Measurements from ENCODE around the gene MRPS26.
"Not testable (repeated sequence)": the region's sequence is repeated elsewhere in the genome, so short reads cannot be mapped to it uniquely, and the experiment has no call there.

The MRPS26 gene

DNA sequence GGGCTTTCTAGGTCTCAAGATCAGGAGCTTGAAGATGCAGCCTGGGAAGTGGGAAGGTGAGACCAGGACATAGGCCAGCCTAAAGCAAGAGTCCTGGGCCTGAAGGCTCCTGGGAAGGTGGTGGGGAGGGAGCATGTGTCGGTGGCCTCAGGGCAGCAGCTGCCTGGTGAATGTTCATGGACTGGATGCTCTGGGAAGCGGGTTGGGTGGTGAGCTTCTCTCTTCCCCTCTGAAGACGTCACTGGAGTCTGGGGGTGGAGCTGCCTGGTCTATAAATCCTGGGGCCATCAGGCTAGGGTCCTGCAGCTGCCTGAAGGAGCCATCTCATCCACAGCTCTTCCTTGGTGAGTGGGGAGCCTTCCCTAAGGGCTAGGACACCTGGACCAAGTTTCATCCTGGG lies 2.5 kb upstream of the MRPS26 start, which contains the start of gene GNRH2:
Gene GNRH2 (plus strand): TSS at position 301 of the 400 bp plus-strand sequence. CDS start 793 bp downstream, outside the sequence.
- no peak for DNase-seq

DNA sequence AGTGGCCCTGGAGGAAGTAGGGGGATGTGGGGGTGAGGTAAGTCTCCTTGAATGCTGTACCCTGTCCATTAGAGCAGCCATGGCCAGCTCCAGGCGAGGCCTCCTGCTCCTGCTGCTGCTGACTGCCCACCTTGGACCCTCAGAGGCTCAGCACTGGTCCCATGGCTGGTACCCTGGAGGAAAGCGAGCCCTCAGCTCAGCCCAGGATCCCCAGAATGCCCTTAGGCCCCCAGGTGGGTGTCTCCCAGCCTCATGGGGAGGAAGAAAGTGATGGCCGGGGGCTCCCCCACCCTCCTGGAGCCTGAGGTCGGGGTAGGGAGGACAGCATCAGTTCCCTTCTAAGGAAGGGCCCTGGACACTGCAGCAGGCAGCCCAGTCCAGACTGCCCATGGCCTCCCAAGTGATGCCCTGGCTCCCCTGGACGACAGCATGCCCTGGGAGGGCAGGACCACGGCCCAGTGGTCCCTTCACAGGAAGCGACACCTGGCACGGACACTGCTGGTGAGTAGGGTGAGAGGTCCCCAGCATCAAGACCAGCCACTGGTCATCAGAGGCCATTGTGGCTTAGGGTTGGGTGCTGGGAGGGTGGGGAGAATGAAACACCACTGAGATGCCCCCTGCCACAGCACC lies 1.4 kb upstream of the MRPS26 start:
- DNase-seq = no peak

DNA sequence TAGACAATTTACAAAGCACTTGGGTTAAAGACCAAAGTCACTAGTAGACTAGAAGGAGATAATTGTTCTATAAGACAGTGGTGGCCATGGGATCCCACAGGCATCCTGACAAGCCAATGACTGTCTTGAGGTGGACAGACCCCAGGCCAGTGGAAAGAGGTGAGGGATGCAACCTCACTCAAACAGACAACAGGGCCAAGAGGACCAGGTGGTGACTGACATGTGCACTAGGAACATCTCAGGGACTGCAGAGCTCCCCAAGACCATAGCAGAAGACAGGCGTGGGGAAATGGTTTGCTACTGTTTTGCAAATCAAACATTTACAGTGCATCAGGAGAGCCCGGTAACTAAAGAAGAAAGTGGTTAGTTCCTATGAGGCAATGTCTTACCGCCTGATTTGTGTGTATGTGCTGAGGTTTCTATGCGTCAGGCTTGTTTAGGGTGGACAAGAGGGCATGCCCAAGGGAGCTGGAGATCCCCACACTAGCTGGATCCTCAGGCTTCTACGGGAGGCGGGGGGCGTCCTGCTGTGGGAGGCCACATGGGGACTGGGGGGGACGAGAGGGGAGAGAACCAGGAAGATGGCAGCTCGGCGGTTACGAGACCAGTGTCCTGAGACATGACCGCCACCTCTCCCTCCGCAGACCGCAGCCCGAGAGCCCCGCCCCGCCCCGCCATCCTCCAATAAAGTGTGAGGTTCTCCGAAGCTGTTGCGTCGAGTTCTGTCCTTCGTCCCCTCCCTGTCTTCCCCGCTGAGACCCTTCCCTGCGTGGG lies 623 bp upstream of the MRPS26 start:
- DNase-seq = peak; percentile 64

DNA sequence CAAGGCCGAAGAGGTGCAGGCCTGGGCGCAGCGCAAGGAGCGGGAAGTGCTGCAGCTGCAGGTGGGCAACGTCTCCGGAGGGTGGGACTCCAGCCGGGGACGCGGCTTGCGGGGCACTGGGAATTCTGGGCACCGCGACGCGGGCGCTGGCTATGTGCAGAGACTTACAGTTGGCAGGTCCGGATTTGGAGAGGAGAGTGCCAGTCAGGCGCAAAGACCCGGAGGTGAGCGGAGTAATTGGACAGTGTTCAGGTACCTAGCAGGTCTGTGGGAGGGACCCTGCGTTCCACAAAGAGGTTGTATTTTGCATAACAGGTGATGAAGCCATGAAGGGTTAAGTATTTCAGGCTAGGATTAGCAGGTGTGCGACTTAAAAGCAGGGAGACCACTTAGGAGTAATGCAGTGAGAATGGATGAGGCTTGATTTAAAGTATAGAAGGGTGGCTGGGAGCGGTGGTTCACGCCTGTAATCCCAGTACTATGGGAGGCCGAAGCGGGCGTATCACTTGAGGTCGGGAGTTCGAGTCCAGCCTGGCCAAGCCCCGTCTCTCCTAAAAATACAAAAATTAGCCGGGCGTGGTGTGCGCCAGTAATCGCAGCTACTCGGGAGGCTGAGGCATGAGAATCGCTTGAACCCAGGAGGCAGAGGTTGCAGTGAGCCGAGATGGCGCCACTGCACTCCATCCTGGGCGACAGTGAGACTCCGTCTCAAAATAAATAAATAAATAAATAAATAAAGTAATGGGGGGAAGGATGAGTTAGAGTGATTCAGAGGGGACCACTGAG lies 1.0 kb downstream of the MRPS26 start:
- DNase-seq = no peak

GRCh38 chr20:3047486-3048419 lies 1.9 kb downstream of the MRPS26 start:
- no peak for DNase-seq

DNA sequence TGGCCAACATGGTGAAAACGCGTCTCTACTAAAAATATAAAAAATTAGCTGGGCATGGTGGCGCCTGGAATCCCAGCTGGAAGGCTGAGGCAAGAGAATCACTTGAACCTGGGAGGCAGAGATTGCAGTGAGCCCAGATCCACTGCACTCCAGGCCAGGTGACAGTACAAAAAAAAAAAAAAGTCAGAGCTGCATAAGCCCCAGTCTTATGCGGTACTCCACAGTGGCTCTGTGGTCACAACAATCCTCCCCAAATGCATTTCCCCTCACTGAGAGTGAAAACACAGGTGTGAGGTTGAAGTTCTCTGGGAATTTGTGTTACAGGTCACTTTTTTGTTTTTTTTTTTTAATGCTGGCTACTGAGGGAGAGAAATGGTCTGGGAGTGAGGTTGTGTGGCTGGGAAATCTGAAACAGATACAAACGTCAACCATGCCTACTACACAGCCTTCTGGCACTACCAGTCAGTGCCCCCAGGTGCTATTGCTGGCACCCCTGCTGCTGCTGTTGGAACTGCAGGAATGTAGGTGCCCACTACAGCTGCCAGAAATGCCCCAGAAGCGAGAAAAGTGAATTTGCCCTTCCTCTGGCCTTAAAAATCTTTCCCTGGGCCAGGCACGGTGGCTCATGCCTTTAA lies 5.7 kb downstream of the MRPS26 start:
- DNase-seq = no peak

- no peak for DNase-seq
Observed at GRCh38 chr20:3059489-3059888, 13.6 kb downstream of the MRPS26 start.

DNA sequence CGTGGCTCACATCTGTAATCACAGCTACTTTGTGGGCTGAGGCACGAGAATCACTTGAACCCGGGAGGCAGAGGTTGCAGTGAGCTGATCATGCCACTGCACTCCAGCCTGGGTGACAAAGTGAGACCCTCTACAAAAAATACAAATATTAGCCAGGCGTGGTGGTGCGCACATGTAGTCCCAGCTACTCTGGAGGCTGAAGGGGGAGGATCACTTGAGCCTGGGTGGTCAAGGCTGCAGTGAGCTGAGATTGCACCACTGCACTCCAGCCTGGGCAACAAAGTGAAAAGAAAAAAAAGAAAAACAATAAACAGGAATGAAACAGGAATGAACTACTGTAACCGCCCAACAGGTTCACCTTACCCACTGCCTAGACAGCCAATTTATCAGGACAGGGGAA lies 18.3 kb downstream of the MRPS26 start:
- not testable (repeated sequence) for DNase-seq

- no peak for DNase-seq
Observed at GRCh38 chr20:3067139-3068014, 21.5 kb downstream of the MRPS26 start.

GRCh38 chr20:3068075-3068474 lies 22.2 kb downstream of the MRPS26 start:
- DNase-seq = no peak

DNA sequence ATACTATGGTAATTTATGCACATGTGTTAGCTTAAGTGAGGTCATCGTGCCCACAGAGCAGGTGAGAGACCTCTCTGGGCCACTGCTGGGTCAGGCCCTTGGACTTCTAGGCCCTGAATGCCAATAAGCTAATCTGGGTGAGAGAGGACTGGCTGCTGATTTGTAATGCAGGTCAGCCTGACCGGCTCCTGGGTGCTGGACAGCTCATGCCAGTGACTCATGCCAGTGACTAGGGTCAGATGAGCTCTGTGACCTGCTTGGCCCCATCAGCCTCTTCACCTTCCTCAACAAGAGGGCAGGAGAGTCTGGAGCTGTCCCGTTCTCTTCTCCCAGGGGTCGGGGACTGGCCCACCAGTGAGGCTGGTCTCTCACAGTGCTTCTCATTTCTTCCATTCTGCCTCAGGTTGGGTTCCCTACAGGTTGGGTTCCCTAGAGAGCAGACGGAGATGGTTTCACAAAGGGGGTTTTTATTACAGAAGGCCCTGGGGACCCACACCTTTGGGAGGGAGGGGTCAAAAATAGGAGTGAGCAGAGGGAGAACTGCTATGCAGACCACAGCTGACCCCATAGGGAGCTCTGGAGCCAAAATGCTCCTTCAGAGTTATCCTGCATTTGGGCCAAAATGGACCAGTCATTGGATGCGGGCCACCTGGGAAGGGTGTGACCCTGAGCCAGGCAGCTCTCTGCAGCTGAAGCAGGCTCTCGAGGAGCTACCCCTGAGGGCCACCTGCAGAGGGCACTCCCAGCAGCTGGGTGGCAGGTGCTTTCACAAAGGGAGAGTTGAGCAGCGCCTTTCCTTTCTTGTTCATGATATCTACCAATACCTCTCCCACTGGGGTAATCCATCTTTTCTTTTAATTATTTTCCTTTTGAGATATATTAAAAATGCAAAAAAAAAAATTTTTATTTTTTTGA lies 23.4 kb downstream of the MRPS26 start:
- no peak for DNase-seq

DNA sequence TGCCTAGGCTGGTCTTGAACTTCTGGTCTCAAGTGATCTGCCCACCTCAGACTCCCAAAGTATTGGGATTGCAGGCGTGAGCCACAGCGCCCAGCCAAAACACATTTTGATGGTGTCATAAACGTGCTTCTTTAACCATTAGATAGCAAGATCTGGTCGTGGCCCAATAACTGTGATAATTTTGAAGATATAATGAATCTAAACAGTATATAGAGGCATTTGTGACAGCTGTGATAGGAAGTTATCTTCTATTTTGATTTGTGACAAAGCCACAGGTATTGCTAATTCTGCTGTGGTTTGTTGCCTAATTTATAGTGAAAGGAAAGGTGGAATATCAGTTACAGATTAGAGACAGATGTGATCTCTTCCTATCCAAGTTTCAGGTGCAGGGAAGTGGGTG lies 24.9 kb downstream of the MRPS26 start:
- no peak for DNase-seq

DNA sequence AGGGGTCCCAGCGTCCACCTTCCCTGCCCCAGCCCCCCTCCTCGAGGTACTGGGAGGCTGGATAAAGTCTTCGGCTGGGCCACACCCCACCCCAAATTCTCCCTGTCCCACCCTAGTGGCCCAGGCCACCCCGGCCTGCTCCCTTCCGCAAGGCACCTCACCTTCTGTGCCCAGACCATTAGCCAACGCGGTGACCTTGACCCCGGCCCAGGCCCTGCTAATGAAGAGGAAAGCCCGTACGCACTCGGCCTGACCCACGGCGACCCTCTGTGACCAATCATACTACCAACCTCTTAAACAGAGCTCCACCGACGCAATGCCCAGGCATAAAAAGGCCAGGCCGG lies 25.4 kb downstream of the MRPS26 start:
- no peak for DNase-seq

- peak; percentile 69 for DNase-seq
Observed at GRCh38 chr20:3071610-3072529, 26.0 kb downstream of the MRPS26 start, which contains the start of gene OXT. TSS of gene OXT (plus strand) at chr20:3071620. CDS start at chr20:3071656, 36 bp downstream.

DNA sequence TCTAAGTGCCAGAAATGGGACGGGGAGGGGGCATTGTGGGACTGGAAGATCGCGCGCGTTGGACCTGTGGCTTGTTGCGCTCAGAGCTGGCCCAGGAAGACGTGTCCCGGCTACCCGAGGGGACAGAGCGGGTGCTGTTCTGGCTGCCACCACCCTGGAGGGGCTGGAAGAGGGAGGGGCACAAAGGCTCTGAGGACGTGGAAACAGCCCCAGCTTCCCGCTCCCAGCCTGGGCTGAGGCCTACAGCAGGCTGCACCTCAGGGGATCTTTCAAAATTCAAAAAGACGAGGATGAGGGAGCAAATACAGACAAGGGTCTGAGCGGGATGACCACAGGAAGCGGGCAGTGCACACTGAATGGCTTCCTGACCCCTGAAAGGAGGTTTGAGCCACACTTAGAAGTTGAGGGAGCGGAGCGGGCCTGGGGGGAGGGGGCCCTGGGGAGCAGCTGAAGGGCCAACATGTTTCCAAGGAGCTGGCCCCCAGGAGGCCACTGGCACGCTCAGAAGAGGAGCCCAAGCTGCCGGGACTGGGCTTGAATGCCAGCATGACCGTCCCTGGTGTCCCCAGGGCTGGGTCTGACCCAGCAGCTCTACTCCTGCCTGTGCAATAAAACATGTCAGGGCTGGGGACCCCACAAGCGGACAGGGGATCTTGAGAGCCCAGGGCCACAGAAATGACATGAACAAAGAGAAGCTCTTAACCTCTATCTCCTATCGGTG lies 26.8 kb downstream of the MRPS26 start:
- no peak for DNase-seq

DNA sequence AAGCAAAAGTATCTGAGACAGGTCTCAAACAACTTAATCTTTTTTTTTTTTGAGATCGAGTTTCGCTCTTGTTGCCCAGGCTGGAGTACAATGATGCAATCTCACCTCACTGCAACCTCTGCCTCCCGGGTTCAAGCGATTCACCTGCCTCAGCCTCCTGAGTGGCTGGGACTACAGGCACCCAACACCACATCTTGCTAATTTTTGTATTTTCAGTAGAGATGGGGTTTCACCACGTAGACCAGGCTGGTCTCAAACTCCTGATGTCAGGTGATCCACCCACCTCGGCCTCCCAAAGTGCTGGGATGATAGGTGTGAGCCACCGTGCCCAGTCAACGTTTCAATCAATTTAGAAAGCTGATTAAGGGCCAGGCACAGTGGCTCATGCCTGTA lies 27.4 kb downstream of the MRPS26 start:
- DNase-seq = peak; percentile 48

DNA sequence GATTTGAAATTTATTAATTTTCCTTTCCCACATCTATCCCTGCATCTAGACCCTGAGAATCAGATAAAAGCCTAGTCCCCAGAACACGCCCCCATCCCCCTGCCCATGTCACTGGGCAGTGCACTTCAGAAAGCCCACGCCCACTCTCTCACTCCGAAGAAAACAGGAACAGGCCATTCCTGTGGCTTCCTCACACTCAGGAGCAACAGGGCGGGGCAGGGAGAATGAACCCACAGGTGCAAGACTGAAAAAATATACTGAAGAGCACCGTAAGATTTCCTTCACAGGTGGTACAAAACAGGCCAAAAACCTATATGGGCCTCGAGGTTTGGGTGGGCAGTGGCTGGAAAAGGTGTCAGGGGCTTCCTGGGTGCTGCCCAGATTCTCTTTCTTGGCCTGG lies 29.0 kb downstream of the MRPS26 start:
- DNase-seq = no peak

GRCh38 chr20:3075315-3075714 lies 29.5 kb downstream of the MRPS26 start:
- not testable (repeated sequence) for DNase-seq

Measured in stimulated activated CD4-positive, alpha-beta T cell treated with anti-CD3 and anti-CD28 coated beads, Interleukin-1b, Interleukin-23, amount 100 ng/mL, for 48 hours (primary cell).